ENCODE results near the gene FECH. TPM values are rescaled to one million over a fixed set of nuclear protein-coding genes. Genes with fewer than 3 reads are reported as not detected.
"Not testable (repeated sequence)": the region's sequence is repeated elsewhere in the genome, so short reads cannot be mapped to it uniquely, and the experiment has no call there.

The FECH gene
- total RNA-seq, 1 donor from 2014 or later, result 43.4 TPM

DNA sequence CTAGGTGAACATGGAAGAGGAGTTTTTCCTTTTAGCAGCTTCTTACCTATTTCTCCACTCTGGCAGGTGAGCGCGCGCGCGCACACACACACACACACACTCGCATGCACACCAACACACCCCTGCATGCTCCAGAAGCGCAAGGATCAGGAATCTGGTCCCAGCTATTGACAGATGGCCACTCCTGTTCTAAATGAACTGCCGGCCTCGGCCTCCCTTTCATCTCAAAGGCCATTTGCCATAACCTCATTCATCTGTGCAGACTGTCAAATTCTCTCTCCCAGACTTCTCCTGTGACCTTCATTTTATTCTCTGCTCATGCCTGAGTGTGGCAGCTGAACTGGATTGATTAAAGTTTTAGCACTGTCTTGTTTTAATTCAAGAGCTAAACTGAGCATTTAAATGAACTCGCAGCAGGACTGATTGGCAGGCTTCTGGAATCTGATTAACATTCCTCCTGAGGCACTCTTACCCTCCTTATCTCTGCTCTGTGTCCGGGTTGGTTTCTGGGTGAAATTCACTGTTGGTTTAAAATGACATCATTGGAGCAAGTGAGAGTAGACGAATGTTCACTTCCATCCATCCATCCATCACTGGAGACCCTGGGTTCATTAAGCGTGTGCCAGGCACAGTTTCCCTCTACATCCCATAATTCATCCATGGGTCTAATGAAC, 58.8 kb downstream of the FECH start:
- no peak for DNase-seq

GRCh38 chr18:57523171-57523956, 63.1 kb downstream of the FECH start:
- DNase-seq, result no peak

DNA sequence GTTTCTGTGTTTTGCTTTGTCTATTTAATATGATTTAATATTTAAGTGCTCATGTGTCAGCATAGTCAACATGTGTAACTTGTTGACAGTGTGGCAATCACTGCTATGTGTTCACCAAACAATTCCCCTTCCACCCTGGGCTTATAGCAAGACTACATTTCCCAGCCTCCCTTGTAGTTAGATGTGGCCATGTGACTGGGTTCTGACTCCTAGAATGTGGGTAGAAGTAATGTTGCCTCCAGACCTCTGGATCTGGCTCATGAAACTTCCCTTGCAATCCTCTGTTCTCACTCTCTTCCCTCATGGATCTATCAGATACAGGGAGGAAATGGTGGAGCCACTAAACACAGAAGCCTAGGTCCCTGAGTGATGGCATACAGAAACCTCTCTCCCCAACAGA, 64.2 kb downstream of the FECH start:
- not testable (repeated sequence) for DNase-seq

GRCh38 chr18:57519668-57520424, 66.7 kb downstream of the FECH start:
- no peak for DNase-seq

GRCh38 chr18:57518533-57518932, 68.0 kb downstream of the FECH start:
- no peak for DNase-seq

DNA sequence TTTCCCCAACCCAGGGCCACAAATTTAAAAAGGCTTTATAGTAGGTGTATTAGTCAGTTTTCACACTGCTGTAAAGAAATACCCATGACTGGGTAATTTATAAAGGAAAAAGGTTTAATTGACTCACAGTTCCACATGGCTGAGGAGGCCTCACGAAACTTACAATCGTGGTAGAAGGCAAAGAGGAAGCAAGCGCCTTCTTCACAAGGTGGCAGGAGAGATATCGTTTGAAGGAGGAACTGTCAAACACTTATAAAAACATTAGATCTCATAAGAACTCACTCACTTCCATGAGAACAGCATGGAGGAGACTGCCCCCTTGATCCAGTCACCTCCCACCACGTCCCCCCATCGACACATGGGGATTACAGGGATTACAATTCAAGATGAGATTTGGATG, 70.4 kb downstream of the FECH start:
- no peak for DNase-seq

DNA sequence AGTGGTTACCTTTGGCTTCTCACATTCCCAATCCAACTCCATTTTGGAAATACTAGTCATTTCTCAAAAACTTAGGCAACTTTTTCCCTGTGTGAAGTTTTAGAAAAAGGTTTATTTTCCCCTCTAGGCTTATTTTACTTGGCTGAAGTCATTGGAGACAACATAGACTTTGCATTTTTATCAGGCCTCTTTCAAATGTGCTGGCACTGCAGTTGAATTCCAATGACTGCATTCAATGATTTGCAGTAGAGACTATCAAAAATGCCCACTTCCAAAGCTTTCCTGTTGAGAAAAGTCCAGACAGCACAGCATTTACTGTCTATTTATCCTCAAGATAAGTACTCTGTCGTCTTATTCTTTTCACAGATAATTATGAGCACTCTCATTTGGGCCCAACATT, 81.3 kb downstream of the FECH start:
- DNase-seq, result no peak

DNA sequence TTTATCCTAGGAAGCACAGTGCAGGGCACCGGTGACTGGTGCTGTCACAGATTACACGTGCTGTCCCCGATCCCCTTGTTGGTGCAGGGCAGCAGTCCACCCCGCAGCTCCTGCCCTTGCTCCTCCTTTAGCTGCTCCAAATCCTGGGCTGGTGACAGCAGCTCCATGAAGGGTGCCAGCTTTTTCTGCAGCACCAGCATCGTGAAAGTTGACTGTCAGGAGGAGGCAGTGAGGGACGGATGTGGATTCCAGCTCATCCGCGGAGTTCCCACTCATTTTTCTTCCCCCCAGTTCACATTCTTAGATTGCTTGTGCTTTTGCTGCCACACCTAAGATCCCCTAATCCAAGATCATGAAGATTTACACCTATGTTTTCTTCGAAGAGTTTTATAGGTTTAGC, 83.9 kb downstream of the FECH start:
- DNase-seq, result no peak

- DNase-seq, result no peak
Measured at GRCh38 chr18:57498682-57499256, 87.7 kb downstream of the FECH start.

Other genes starting within 250 kb of the FECH start
- 0.10 TPM for gene ST8SIA3, start 234.1 kb downstream of the FECH start, total RNA-seq
- gene ONECUT2, start 151.3 kb downstream of the FECH start, total RNA-seq, result under 0.01 TPM
- 128 TPM for gene NARS1, start 35.1 kb upstream of the FECH start, total RNA-seq
- gene ATP8B1, start 216.6 kb upstream of the FECH start, total RNA-seq, result 16.6 TPM